Measurements from ENCODE around the gene HLA-DQA1.

Gene HLA-DQA1

DNA sequence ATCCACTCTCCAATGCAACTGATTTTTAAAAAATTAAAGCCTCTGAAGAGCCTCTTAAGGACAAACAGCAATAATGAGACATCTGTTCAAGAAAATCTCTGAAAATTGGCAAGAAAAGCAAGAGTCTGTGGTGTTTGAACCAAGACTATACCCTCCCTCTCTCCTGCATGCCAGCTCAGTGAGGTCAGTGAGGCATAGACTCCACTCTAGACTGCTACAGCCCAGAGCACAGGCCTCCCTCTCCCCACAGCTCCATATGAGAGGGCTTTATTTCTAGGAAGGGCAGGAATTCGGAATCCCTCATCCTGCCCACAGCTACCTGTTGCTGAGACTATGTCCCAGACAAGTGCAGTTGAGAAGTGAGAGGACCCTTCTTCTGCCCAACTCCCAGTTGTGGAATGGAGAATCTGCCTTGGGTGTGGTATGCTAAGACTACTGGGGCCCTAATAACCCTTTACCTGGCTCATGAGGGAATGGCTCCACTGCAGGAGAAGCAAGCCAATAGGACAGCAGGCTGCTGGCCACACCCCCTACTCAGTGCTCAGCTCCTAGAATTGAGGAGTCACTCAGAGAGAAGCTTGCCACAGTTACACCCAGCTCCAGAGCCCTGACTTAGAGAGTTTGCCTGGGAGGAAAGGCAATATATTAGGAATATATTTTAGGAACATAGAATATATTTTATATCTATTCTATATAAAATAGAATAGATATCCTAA is 22.7 kb upstream of the HLA-DQA1 start:
- no peak overlapping the region for H3K23ac ChIP-seq (ENCODE audit: low read length in 2 of 2)
- no peak overlapping the region for H3K4me2 ChIP-seq (ENCODE audit: low read length, poor library complexity, severe bottlenecking)
- WGBS: no CpG with 5 or more reads among the region's 1 CpG
- no peak overlapping the region for H2BK5ac ChIP-seq (ENCODE audit: low read depth, low read length, poor library complexity, severe bottlenecking)
- no peak overlapping the region for H3K4ac ChIP-seq (ENCODE audit: low read depth in 1 of 2, low read length in 2 of 2)
- no peak overlapping the region for H3K4me3 ChIP-seq (ENCODE audit: insufficient read depth in 1 of 2, low read depth in 1 of 2, low read length in 2 of 2)
- no peak overlapping the region for H2BK12ac ChIP-seq (ENCODE audit: low read length in 2 of 2)
- H2BK15ac ChIP-seq (ENCODE audit: low read depth, poor library complexity, severe bottlenecking): no peak overlapping the region
- H4K8ac ChIP-seq (ENCODE audit: low read length): no peak overlapping the region
- no peaks in the 10 kb centered on the region for H3K36me3 ChIP-seq (ENCODE audit: control insufficient read depth in 1 of 2, insufficient read depth in 2 of 2, low read depth in 1 of 2, low read length in 2 of 2)
- H3K27me3 ChIP-seq (ENCODE audit: control insufficient read depth in 1 of 2, insufficient read depth in 1 of 2, low read length in 2 of 2): no peaks in the 10 kb centered on the region
- no peak overlapping the region for H3K14ac ChIP-seq (ENCODE audit: low read length in 2 of 2)
- no peak overlapping the region for H4K91ac ChIP-seq (ENCODE audit: low read length)
- no peak overlapping the region for H2AK5ac ChIP-seq (ENCODE audit: low read length, severe bottlenecking)
- H3K9ac ChIP-seq (ENCODE audit: low read length): no peak overlapping the region
- H2AFZ ChIP-seq (ENCODE audit: low read depth, low read length): no peak overlapping the region
- H3K27ac ChIP-seq (ENCODE audit: low read length, poor library complexity, severe bottlenecking): no peak overlapping the region
- no peaks in the 10 kb centered on the region for H3K79me1 ChIP-seq (replicated peaks; ENCODE audit: low read length, poor library complexity, severe bottlenecking)
- no peak overlapping the region for H2BK120ac ChIP-seq (ENCODE audit: low read depth, low read length)
- no peak overlapping the region for H3K18ac ChIP-seq (ENCODE audit: low read depth in 1 of 2, low read length in 2 of 2)
- no peak for DNase-seq
- peaks cover 10% of the 10 kb centered on the region for H3K9me3 ChIP-seq (ENCODE audit: control insufficient read depth, low read length)
- H3K4me1 ChIP-seq (ENCODE audit: control insufficient read depth, insufficient read depth, low read depth, low read length): no peaks in the 10 kb centered on the region

DNA sequence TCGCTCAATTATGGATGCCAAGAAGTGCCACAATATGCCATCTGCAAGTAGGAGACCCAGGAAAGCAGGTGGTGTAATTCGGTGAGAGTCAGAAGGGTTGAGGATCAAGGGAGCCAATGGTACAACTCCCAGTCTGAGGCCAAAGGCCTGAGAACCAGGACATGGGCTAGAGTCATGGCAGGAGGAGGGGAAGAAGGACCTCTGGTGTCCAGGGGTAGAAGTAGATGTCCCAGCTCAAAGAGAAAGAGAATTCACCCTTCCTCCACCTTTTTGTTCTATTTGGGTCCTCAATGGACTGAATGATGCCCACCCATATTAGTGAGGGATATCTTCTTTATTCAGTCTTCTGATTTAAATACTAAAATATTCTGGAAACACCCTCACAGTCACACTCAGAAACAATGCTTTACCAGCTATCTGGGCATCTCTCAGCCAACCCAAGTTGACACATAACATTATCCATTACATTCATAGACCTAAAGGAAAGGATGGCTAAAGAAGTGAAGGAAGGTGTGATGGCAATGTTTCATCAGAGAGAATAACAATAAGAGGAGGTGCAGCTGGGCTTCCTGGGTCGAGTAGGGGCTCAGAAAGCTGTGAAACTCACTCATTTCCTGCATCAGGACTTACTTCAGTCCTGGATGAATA is 21.2 kb upstream of the HLA-DQA1 start:
- Histone ChIP-seq H2BK5ac (ENCODE audit: low read depth, low read length, poor library complexity, severe bottlenecking) (no peak overlapping the region), H2AFZ (ENCODE audit: low read depth, low read length) (no peak overlapping the region), H4K91ac (ENCODE audit: low read length) (no peak overlapping the region), H3K23ac (ENCODE audit: low read length in 2 of 2) (no peak overlapping the region), H3K36me3 (ENCODE audit: control insufficient read depth in 1 of 2, insufficient read depth in 2 of 2, low read depth in 1 of 2, low read length in 2 of 2) (no peaks in the 10 kb centered on the region), H3K27me3 (ENCODE audit: control insufficient read depth in 1 of 2, insufficient read depth in 1 of 2, low read length in 2 of 2) (no peaks in the 10 kb centered on the region), H3K4me2 (ENCODE audit: low read length, poor library complexity, severe bottlenecking) (no peak overlapping the region), H3K4me3 (ENCODE audit: insufficient read depth in 1 of 2, low read depth in 1 of 2, low read length in 2 of 2) (no peak overlapping the region), H2BK15ac (ENCODE audit: low read depth, poor library complexity, severe bottlenecking) (no peak overlapping the region), H2BK12ac (ENCODE audit: low read length in 2 of 2) (no peak overlapping the region), H3K4ac (ENCODE audit: low read depth in 1 of 2, low read length in 2 of 2) (no peak overlapping the region), H3K79me1 (replicated peaks; ENCODE audit: low read length, poor library complexity, severe bottlenecking) (no peaks in the 10 kb centered on the region), H3K14ac (ENCODE audit: low read length in 2 of 2) (no peak overlapping the region), H4K8ac (ENCODE audit: low read length) (no peak overlapping the region), H3K27ac (ENCODE audit: low read length, poor library complexity, severe bottlenecking) (no peak overlapping the region), H3K9me3 (ENCODE audit: control insufficient read depth, low read length) (peaks cover 10% of the 10 kb centered on the region), H3K18ac (ENCODE audit: low read depth in 1 of 2, low read length in 2 of 2) (no peak overlapping the region), H2BK120ac (ENCODE audit: low read depth, low read length) (no peak overlapping the region), H2AK5ac (ENCODE audit: low read length, severe bottlenecking) (no peak overlapping the region), H3K9ac (ENCODE audit: low read length) (no peak overlapping the region), H3K4me1 (ENCODE audit: control insufficient read depth, insufficient read depth, low read depth, low read length) (no peaks in the 10 kb centered on the region)
- no peak for DNase-seq
- WGBS: 29% methylated on average over 3 of the region's 3 CpGs

DNA sequence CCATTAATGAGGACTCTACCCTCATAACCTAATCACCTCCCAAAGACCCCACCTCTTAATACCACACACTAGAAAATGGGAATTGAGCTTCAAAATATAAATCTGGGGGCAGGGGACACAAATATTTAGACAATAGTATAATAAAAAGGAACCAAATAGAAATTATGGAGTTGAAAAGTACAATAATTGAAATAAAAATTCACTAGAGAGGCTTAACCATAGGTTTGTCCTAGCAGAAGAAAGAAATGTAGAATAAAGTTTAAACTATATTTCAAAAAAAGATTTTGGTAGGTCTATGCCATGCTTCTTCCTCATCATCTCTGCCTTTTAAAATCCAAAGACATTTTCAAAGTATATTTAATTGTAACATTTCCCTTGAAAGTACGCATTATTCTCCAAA is 19.5 kb upstream of the HLA-DQA1 start:
- Histone ChIP-seq H2BK120ac (ENCODE audit: low read depth, low read length) (no peak overlapping the region), H3K4ac (ENCODE audit: low read depth in 1 of 2, low read length in 2 of 2) (no peak overlapping the region), H4K8ac (ENCODE audit: low read length) (no peak overlapping the region), H2BK5ac (ENCODE audit: low read depth, low read length, poor library complexity, severe bottlenecking) (no peak overlapping the region), H3K27me3 (ENCODE audit: control insufficient read depth in 1 of 2, insufficient read depth in 1 of 2, low read length in 2 of 2) (no peaks in the 10 kb centered on the region), H3K36me3 (ENCODE audit: control insufficient read depth in 1 of 2, insufficient read depth in 2 of 2, low read depth in 1 of 2, low read length in 2 of 2) (no peaks in the 10 kb centered on the region), H2BK15ac (ENCODE audit: low read depth, poor library complexity, severe bottlenecking) (no peak overlapping the region), H4K91ac (ENCODE audit: low read length) (no peak overlapping the region), H3K27ac (ENCODE audit: low read length, poor library complexity, severe bottlenecking) (no peak overlapping the region), H3K4me3 (ENCODE audit: insufficient read depth in 1 of 2, low read depth in 1 of 2, low read length in 2 of 2) (no peak overlapping the region), H2AK5ac (ENCODE audit: low read length, severe bottlenecking) (no peak overlapping the region), H2AFZ (ENCODE audit: low read depth, low read length) (no peak overlapping the region), H3K4me2 (ENCODE audit: low read length, poor library complexity, severe bottlenecking) (no peak overlapping the region), H3K4me1 (ENCODE audit: control insufficient read depth, insufficient read depth, low read depth, low read length) (no peaks in the 10 kb centered on the region), H3K14ac (ENCODE audit: low read length in 2 of 2) (no peak overlapping the region), H2BK12ac (ENCODE audit: low read length in 2 of 2) (no peak overlapping the region), H3K23ac (ENCODE audit: low read length in 2 of 2) (no peak overlapping the region), H3K18ac (ENCODE audit: low read depth in 1 of 2, low read length in 2 of 2) (no peak overlapping the region), H3K79me1 (replicated peaks; ENCODE audit: low read length, poor library complexity, severe bottlenecking) (no peaks in the 10 kb centered on the region), H3K9me3 (ENCODE audit: control insufficient read depth, low read length) (peaks cover 10% of the 10 kb centered on the region), H3K9ac (ENCODE audit: low read length) (no peak overlapping the region)
- no peak for DNase-seq
- WGBS: 71% methylated on average over 1 of the region's 1 CpG

DNA sequence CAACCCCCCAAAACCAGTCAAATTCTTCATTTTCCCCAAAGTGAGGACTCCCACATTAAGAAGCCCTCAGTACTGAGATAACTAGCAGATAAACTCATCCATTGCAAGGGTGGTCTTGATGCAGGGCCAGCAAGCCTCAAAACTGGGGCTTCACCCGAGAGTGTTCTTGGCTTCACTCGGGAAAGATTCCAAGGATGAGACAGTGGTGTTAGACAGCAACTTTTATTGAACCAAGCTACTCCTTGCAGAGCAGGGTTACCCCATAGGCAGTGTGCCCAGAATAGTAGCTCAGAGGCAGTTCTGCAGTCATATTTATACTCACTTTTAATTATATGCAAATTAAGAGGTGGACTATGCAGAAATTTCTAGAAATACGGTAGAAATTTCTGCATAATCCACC is 15.8 kb upstream of the HLA-DQA1 start:
- Histone ChIP-seq H3K4me1 (ENCODE audit: control insufficient read depth, insufficient read depth, low read depth, low read length) (no peaks in the 10 kb centered on the region), H3K9ac (ENCODE audit: low read length) (no peak overlapping the region), H3K4me2 (ENCODE audit: low read length, poor library complexity, severe bottlenecking) (no peak overlapping the region), H2BK15ac (ENCODE audit: low read depth, poor library complexity, severe bottlenecking) (no peak overlapping the region), H2BK5ac (ENCODE audit: low read depth, low read length, poor library complexity, severe bottlenecking) (no peak overlapping the region), H3K14ac (ENCODE audit: low read length in 2 of 2) (no peak overlapping the region), H2BK120ac (ENCODE audit: low read depth, low read length) (no peak overlapping the region), H3K4ac (ENCODE audit: low read depth in 1 of 2, low read length in 2 of 2) (no peak overlapping the region), H3K23ac (ENCODE audit: low read length in 2 of 2) (no peak overlapping the region), H3K4me3 (ENCODE audit: insufficient read depth in 1 of 2, low read depth in 1 of 2, low read length in 2 of 2) (no peak overlapping the region), H3K79me1 (replicated peaks; ENCODE audit: low read length, poor library complexity, severe bottlenecking) (no peaks in the 10 kb centered on the region), H4K91ac (ENCODE audit: low read length) (no peak overlapping the region), H3K36me3 (ENCODE audit: control insufficient read depth in 1 of 2, insufficient read depth in 2 of 2, low read depth in 1 of 2, low read length in 2 of 2) (no peaks in the 10 kb centered on the region), H2AFZ (ENCODE audit: low read depth, low read length) (no peak overlapping the region), H3K9me3 (ENCODE audit: control insufficient read depth, low read length) (peaks cover 10% of the 10 kb centered on the region), H3K27ac (ENCODE audit: low read length, poor library complexity, severe bottlenecking) (no peak overlapping the region), H3K18ac (ENCODE audit: low read depth in 1 of 2, low read length in 2 of 2) (no peak overlapping the region), H2AK5ac (ENCODE audit: low read length, severe bottlenecking) (no peak overlapping the region), H2BK12ac (ENCODE audit: low read length in 2 of 2) (no peak overlapping the region), H4K8ac (ENCODE audit: low read length) (no peak overlapping the region), H3K27me3 (ENCODE audit: control insufficient read depth in 1 of 2, insufficient read depth in 1 of 2, low read length in 2 of 2) (no peaks in the 10 kb centered on the region)
- 91% methylated on average over 2 of the region's 3 CpGs for WGBS
- DNase-seq: no peak

Measured in mesenchymal stem cell (in vitro differentiated cells and primary cell).